Measurements from ENCODE around the gene CDH23.

The CDH23 gene

GRCh38 chr10:71740069-71740653 is 343.4 kb downstream of the CDH23 start:
- DNase-seq, result peak in 6 of 51 donors; percentile 15 to 47 (median 29)

GRCh38 chr10:71741029-71741428 is 344.3 kb downstream of the CDH23 start:
- no peak for DNase-seq

GRCh38 chr10:71741671-71742070 is 345.0 kb downstream of the CDH23 start:
- no peak for DNase-seq

GRCh38 chr10:71742301-71743088 is 345.8 kb downstream of the CDH23 start:
- no peak for DNase-seq

- DNase-seq, result no peak
Measured at GRCh38 chr10:71743089-71743838, 346.5 kb downstream of the CDH23 start.

GRCh38 chr10:71743866-71744265 is 347.1 kb downstream of the CDH23 start:
- no peak for DNase-seq

GRCh38 chr10:71744897-71745663 is 348.4 kb downstream of the CDH23 start:
- no peak for DNase-seq

- no peak for DNase-seq
Measured at GRCh38 chr10:71745664-71746250, 349.0 kb downstream of the CDH23 start.

GRCh38 chr10:71746344-71747037 is 349.8 kb downstream of the CDH23 start:
- DNase-seq, result no peak

GRCh38 chr10:71747039-71747531 is 350.4 kb downstream of the CDH23 start:
- no peak for DNase-seq

GRCh38 chr10:71747551-71748523 is 351.1 kb downstream of the CDH23 start:
- DNase-seq, result peak in 4 of 51 donors; percentile 22 to 31 (median 26)

- peak in 27 of 51 donors; percentile 23 to 71 (median 45) for DNase-seq
Measured at GRCh38 chr10:71748671-71749191, 352.0 kb downstream of the CDH23 start.

- no peak for DNase-seq
Measured at GRCh38 chr10:71749396-71749795, 352.7 kb downstream of the CDH23 start.

- DNase-seq, result no peak
Measured at GRCh38 chr10:71750124-71750841, 353.6 kb downstream of the CDH23 start.

GRCh38 chr10:71750986-71751385 is 354.3 kb downstream of the CDH23 start:
- DNase-seq, result no peak

- no peak for DNase-seq
Measured at GRCh38 chr10:71751515-71752224, 354.9 kb downstream of the CDH23 start.

GRCh38 chr10:71752391-71753090 is 355.8 kb downstream of the CDH23 start:
- DNase-seq, result no peak

Data from hypothalamus (tissue), 51 donors.